DND-41 (cell line): ENCODE results near the gene KRT86.

Experiments
- ATAC-seq: fragments of 200-7000 bp; cut with Tn5 transposase; 3 replicates; pipeline ENCODE4 v1.9.1; 2021; ENCODE audit warnings: low read depth; ENCODE audit not compliant: insufficient read depth
- DNase-seq: peaks from one replicate; pipeline ENCODE4 v3.0.0-alpha.2; 2020
- H2AFZ ChIP-seq: 2 replicates; pipeline ENCODE4 v1.6.0; 2012; ENCODE audit warnings: low read depth, low read length
- H3K27ac ChIP-seq: 2 replicates; pipeline ENCODE4 v1.5.1; 2012; ENCODE audit warnings: low read length, inconsistent platforms
- H3K27me3 ChIP-seq: fragments of 200-600 bp; sonication (generic); 2 replicates; pipeline ENCODE4 v1.6.0; 2012; ENCODE audit warnings: low read length, mild to moderate bottlenecking, inconsistent platforms; ENCODE audit not compliant: insufficient read depth, poor library complexity
- H3K36me3 ChIP-seq: 2 replicates; pipeline ENCODE4 v1.5.1; 2012; ENCODE audit warnings: low read length, inconsistent platforms; ENCODE audit not compliant: insufficient read depth
- H3K4me1 ChIP-seq: 2 replicates; pipeline ENCODE4 v1.5.1; 2012; ENCODE audit warnings: mild to moderate bottlenecking, low read length; ENCODE audit not compliant: insufficient read depth
- H3K4me2 ChIP-seq: 2 replicates; pipeline ENCODE4 v1.6.0; 2012; ENCODE audit warnings: mild to moderate bottlenecking, moderate library complexity, low read length, inconsistent platforms; ENCODE audit not compliant: insufficient read depth
- H3K4me3 ChIP-seq, 2 experiments: fragments of 200-600 bp in 1 of 2; shearing (Covaris generic) in 1 of 2; 2 replicates each; pipeline ENCODE4 v1.5.1; 2012 to 2016; ENCODE audit warnings: inconsistent platforms in 2 of 2, low read length in 2 of 2, mild to moderate bottlenecking in 2 of 2, low read depth in 1 of 2, moderate library complexity in 1 of 2
- H3K79me2 ChIP-seq: 2 replicates; pipeline ENCODE4 v1.6.0; 2012; ENCODE audit warnings: low read length, inconsistent platforms; ENCODE audit not compliant: insufficient read depth
- H3K9ac ChIP-seq: 2 replicates; pipeline ENCODE4 v1.6.0; 2012; ENCODE audit warnings: low read depth, mild to moderate bottlenecking, inconsistent platforms, low read length, moderate library complexity
- H3K9me3 ChIP-seq: 2 replicates; pipeline ENCODE4 v1.5.1; 2012; ENCODE audit warnings: low read length, moderate library complexity, mild to moderate bottlenecking, inconsistent platforms; ENCODE audit not compliant: insufficient read depth, severe bottlenecking
- H4K20me1 ChIP-seq: 2 replicates; pipeline ENCODE4 v1.6.0; 2012; ENCODE audit warnings: low read length; ENCODE audit not compliant: insufficient read depth
- CTCF ChIP-seq: IDR thresholded peaks from 2 replicates; pipeline ENCODE4 v1.5.1; 2012; ENCODE audit warnings: borderline replicate concordance, low read length, moderate library complexity, mild to moderate bottlenecking; ENCODE audit not compliant: poor library complexity, severe bottlenecking; ENCODE audit errors: extremely low read depth
- EZH2 ChIP-seq: IDR thresholded peaks from 3 replicates; pipeline ENCODE4 v1.6.1; 2012; ENCODE audit warnings: borderline replicate concordance, low read depth, mild to moderate bottlenecking, moderate library complexity, low read length, inconsistent platforms; ENCODE audit not compliant: severe bottlenecking

KRT86 gene

GRCh38 chr12:52230364-52231281 is 43.8 kb upstream of the KRT86 start:
- no peak overlapping the region for H3K4me3 ChIP-seq
- no peak overlapping the region for H3K4me2 ChIP-seq
- H3K36me3 ChIP-seq, result no peaks in the 10 kb centered on the region
- H3K27ac ChIP-seq, result no peak overlapping the region
- H3K9me3 ChIP-seq, result no peaks in the 10 kb centered on the region
- no peak for DNase-seq
- no peaks in the 10 kb centered on the region for H3K79me2 ChIP-seq
- peaks cover 2% of the 10 kb centered on the region for H3K27me3 ChIP-seq
- H4K20me1 ChIP-seq, result peaks cover 3% of the 10 kb centered on the region; the same call in 1 of the 2 replicates
- ATAC-seq, result no peak
- no peak overlapping the region for H2AFZ ChIP-seq
- TF ChIP-seq CTCF, result no peak
- TF ChIP-seq EZH2, result no peak
- H3K9ac ChIP-seq, result no peak overlapping the region
- H3K4me1 ChIP-seq, result no peaks in the 10 kb centered on the region

- no peaks in the 10 kb centered on the region for H3K36me3 ChIP-seq
- H3K79me2 ChIP-seq, result no peaks in the 10 kb centered on the region
- no peak overlapping the region for H3K4me2 ChIP-seq
- no peak overlapping the region for H2AFZ ChIP-seq
- no peak overlapping the region for H3K9ac ChIP-seq
- no peaks in the 10 kb centered on the region for H3K4me1 ChIP-seq
- ATAC-seq, result no peak
- H3K27me3 ChIP-seq, result no peaks in the 10 kb centered on the region
- no peak overlapping the region for H3K4me3 ChIP-seq
- TF ChIP-seq CTCF, result no peak
- no peak for TF ChIP-seq EZH2
- no peak overlapping the region for H3K27ac ChIP-seq
- H3K9me3 ChIP-seq, result no peaks in the 10 kb centered on the region
- DNase-seq, result no peak
- peaks cover 3% of the 10 kb centered on the region; the same call in 1 of the 2 replicates for H4K20me1 ChIP-seq
Measured at GRCh38 chr12:52231305-52232202, 42.9 kb upstream of the KRT86 start.

GRCh38 chr12:52232203-52232673 is 42.2 kb upstream of the KRT86 start:
- no peak overlapping the region for H3K27ac ChIP-seq
- no peak overlapping the region for H2AFZ ChIP-seq
- DNase-seq (no peak), ATAC-seq (no peak)
- H3K36me3 ChIP-seq, result no peaks in the 10 kb centered on the region
- H3K9me3 ChIP-seq, result no peaks in the 10 kb centered on the region
- TF ChIP-seq EZH2 (no peak), CTCF (no peak)
- no peaks in the 10 kb centered on the region for H3K79me2 ChIP-seq
- no peak overlapping the region for H3K4me2 ChIP-seq
- no peaks in the 10 kb centered on the region for H3K27me3 ChIP-seq
- H4K20me1 ChIP-seq, result peaks cover 3% of the 10 kb centered on the region; the same call in 1 of the 2 replicates
- no peak overlapping the region for H3K9ac ChIP-seq
- H3K4me1 ChIP-seq, result no peaks in the 10 kb centered on the region
- no peak overlapping the region for H3K4me3 ChIP-seq
